RWPE1 (cell line): ENCODE measurements around the gene CHST10.
"Not testable (repeated sequence)": the region's sequence is repeated elsewhere in the genome, so short reads cannot be mapped to it uniquely, and the experiment has no call there.

Source experiments
- CTCF ChIA-PET: fragments of 350-600 bp; sonication (Branson Sonifier 250); formaldehyde crosslinking; extraction: SDS; loops from one replicate; lab custom pipeline; 2021; lab: Yijun Ruan, JAX
- POLR2A ChIA-PET: fragments of 400-600 bp; formaldehyde crosslinking; extraction: SDS; loops from one replicate; lab custom pipeline; 2020; ENCODE audit warnings: antibody characterized with exemption; ENCODE audit not compliant: low non-redundant PET; lab: Yijun Ruan, JAX
- DNase-seq: peaks from one replicate; pipeline ENCODE4 v3.0.0; 2012; ENCODE audit warnings: low spot score
- H3K27ac ChIP-seq: fragments of 450-650 bp; 2 replicates; pipeline ENCODE4 v1.5.1; 2017
- CTCF ChIP-seq: fragments of 450-650 bp; conservative IDR thresholded peaks from 2 replicates; pipeline ENCODE4 v1.5.1; 2017; ENCODE audit warnings: low read depth, mild to moderate bottlenecking

Gene CHST10

GRCh38 chr2:100359576-100359975, 57.9 kb downstream of the CHST10 start:
- DNase-seq, result no peak
- ChIA-PET CTCF (interaction anchor here (0.9 kb wide), 1 partner anchor 22 kb away, joined by 3 read pairs; no protein-coding TSS in a partner anchor), POLR2A (no interaction called here)
- no peak for TF ChIP-seq CTCF
- no peak overlapping the region for H3K27ac ChIP-seq

- no peak overlapping the region for H3K27ac ChIP-seq
- no peak for DNase-seq
- no peak for TF ChIP-seq CTCF
- ChIA-PET POLR2A (no interaction called here), CTCF (no interaction called here)
Measured at GRCh38 chr2:100358554-100358953, 58.9 kb downstream of the CHST10 start.

- CTCF ChIA-PET, result no interaction called here
- POLR2A ChIA-PET, result no interaction called here
- TF ChIP-seq CTCF, result no peak
- H3K27ac ChIP-seq, result no peak overlapping the region
- no peak for DNase-seq
Measured at GRCh38 chr2:100352521-100352920, 64.9 kb downstream of the CHST10 start.

- H3K27ac ChIP-seq, result no peak overlapping the region
- CTCF ChIA-PET, result interaction anchor here (1.0 kb wide), 1 partner anchor 30 kb away, joined by 4 read pairs; no protein-coding TSS in a partner anchor
- DNase-seq, result no peak
- no peak for TF ChIP-seq CTCF
- POLR2A ChIA-PET, result no interaction called here
Measured at GRCh38 chr2:100350661-100351185, 66.7 kb downstream of the CHST10 start.

- CTCF ChIA-PET, H3K27ac ChIP-seq, DNase-seq, POLR2A ChIA-PET: not testable (repeated sequence)
Measured at GRCh38 chr2:100345144-100345543, 72.3 kb downstream of the CHST10 start.

GRCh38 chr2:100344433-100344832, 73.0 kb downstream of the CHST10 start:
- no peak overlapping the region for H3K27ac ChIP-seq
- POLR2A ChIA-PET, result no interaction called here
- TF ChIP-seq CTCF, result no peak
- no peak for DNase-seq
- CTCF ChIA-PET, result no interaction called here

GRCh38 chr2:100342466-100342865, 75.0 kb downstream of the CHST10 start:
- POLR2A ChIA-PET, H3K27ac ChIP-seq, DNase-seq: not testable (repeated sequence)
- CTCF ChIA-PET, result interaction anchor here (0.6 kb wide), 1 partner anchor 193 kb away, joined by 4 read pairs; no protein-coding TSS in a partner anchor
